ENCODE results near the gene PROSER3.

GRCh38 chr19:35785339-35785627 is 27.3 kb downstream of the PROSER3 start:
- TF ChIP-seq, protein P1, sequence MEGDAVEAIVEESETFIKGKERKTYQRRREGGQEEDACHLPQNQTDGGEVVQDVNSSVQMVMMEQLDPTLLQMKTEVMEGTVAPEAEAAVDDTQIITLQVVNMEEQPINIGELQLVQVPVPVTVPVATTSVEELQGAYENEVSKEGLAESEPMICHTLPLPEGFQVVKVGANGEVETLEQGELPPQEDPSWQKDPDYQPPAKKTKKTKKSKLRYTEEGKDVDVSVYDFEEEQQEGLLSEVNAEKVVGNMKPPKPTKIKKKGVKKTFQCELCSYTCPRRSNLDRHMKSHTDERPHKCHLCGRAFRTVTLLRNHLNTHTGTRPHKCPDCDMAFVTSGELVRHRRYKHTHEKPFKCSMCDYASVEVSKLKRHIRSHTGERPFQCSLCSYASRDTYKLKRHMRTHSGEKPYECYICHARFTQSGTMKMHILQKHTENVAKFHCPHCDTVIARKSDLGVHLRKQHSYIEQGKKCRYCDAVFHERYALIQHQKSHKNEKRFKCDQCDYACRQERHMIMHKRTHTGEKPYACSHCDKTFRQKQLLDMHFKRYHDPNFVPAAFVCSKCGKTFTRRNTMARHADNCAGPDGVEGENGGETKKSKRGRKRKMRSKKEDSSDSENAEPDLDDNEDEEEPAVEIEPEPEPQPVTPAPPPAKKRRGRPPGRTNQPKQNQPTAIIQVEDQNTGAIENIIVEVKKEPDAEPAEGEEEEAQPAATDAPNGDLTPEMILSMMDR (IDR thresholded peaks at IDR 0.05): no peak
- TF ChIP-seq ZFX (IDR thresholded peaks at IDR 0.05; ENCODE audit: borderline replicate concordance): no peak
